HL-60/S4 (cell line): ENCODE measurements around the gene ETNPPL.

Experiments
- in situ Hi-C: fragments of 300-500 bp; cut with MboI; formaldehyde crosslinking; loops from 2 replicates; pipeline ENCODE4 v1.14.3; 2022; ENCODE audit warnings: low sequenced_read_pairs

Gene ETNPPL

GRCh38 chr4:108762559-108763225 is at the start of gene ETNPPL:
TSS of gene ETNPPL (minus strand) at chr4:108763053. CDS start at chr4:108762898, 155 bp downstream.
- in situ Hi-C loops: no loop called here

GRCh38 chr4:108811486-108811885 is 48.6 kb upstream of the ETNPPL start:
- in situ Hi-C loops: no loop called here

GRCh38 chr4:108810087-108810486 is 47.2 kb upstream of the ETNPPL start:
- in situ Hi-C loops: no loop called here

GRCh38 chr4:108804648-108805273 is 41.9 kb upstream of the ETNPPL start:
- in situ Hi-C loops: no loop called here

- in situ Hi-C loops: no loop called here
These were observed 36.5 kb upstream of the ETNPPL start for GRCh38 chr4:108799306-108799705.

- in situ Hi-C loops: no loop called here
These were observed 33.3 kb upstream of the ETNPPL start for GRCh38 chr4:108796173-108796572.

GRCh38 chr4:108795733-108796132 is 32.9 kb upstream of the ETNPPL start:
- in situ Hi-C loops: no loop called here

- in situ Hi-C loops: no loop called here
These were observed 31.3 kb upstream of the ETNPPL start for GRCh38 chr4:108794136-108794535.

- in situ Hi-C loops: no loop called here
These were observed 30.6 kb upstream of the ETNPPL start for GRCh38 chr4:108793415-108793814.

GRCh38 chr4:108788731-108789130 is 25.9 kb upstream of the ETNPPL start:
- in situ Hi-C loops: no loop called here

- in situ Hi-C loops: no loop called here
These were observed 24.9 kb upstream of the ETNPPL start for GRCh38 chr4:108787724-108788123.

GRCh38 chr4:108787106-108787505 is 24.3 kb upstream of the ETNPPL start:
- in situ Hi-C loops: no loop called here

GRCh38 chr4:108786351-108786750 is 23.5 kb upstream of the ETNPPL start:
- in situ Hi-C loops: no loop called here

GRCh38 chr4:108783665-108784463 is 21.0 kb upstream of the ETNPPL start:
- in situ Hi-C loops: no loop called here

- in situ Hi-C loops: no loop called here
These were observed 17.1 kb upstream of the ETNPPL start for GRCh38 chr4:108779958-108780357.

GRCh38 chr4:108777388-108777787 is 14.5 kb upstream of the ETNPPL start:
- in situ Hi-C loops: no loop called here

GRCh38 chr4:108775921-108776320 is 13.1 kb upstream of the ETNPPL start:
- in situ Hi-C loops: no loop called here

GRCh38 chr4:108774809-108775530 is 12.1 kb upstream of the ETNPPL start:
- in situ Hi-C loops: no loop called here

GRCh38 chr4:108772402-108772801 is 9.5 kb upstream of the ETNPPL start:
- in situ Hi-C loops: no loop called here

- in situ Hi-C loops: no loop called here
These were observed 3.2 kb upstream of the ETNPPL start for GRCh38 chr4:108766058-108766457.

- in situ Hi-C loops: no loop called here
These were observed 1.1 kb upstream of the ETNPPL start for GRCh38 chr4:108763986-108764385.
